ENCODE data around the gene FFAR3.

FFAR3 gene

DNA sequence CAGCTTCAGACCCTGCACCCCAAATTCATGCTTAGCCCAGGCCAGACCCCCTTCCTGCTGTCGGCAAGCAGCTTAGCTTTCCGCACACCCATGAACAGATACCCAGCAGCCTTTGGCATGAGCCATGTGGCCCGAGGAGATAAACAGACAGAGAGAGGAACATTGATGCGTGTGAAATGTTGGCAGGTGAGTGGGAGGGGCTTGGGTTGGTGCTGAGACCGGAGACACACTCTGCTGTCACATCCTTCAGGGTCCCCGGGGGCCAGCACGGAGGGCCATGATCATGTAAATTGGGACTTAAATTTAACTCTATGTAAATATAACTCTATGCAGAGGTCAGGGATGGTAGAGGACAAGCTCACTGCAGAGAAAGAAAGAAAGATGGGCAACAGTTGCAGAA is 27.8 kb upstream of the FFAR3 start:
- DNase-seq (ENCODE audit: low read depth in 4 of 4, low spot score in 1 of 4): no peak

DNA sequence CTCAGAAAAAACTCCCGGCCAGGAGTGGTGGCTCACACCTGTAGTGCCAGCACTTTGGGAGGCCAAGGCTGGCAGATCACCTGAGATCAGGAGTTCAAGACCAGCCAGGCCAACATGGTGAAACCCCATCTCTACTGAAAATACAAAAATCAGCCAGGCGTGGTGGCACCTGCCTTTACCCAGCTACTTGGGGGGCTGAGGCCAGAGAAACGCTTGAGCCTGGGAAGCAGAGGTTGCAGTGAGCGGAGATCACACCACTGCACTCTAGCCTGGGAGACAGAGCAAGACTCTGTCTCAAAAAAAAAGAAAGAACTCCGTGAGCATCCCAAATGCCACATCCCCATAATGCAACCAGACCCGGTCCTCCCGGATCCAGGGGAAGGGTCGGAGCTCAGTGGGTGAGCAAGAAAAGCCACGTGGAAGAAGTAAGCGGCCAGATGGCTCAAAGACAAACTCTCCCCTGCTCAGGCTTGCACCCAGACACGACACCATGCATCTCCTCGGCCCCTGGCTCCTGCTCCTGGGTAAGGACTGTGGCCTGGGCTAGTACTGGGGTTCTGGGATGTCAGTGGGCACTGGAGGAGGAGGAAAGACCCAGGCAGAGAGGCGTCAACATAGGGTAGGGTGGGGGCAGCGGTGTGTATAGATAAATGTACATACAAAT is 26.6 kb upstream of the FFAR3 start:
- DNase-seq (ENCODE audit: low read depth in 4 of 4, low spot score in 1 of 4): no peak

DNA sequence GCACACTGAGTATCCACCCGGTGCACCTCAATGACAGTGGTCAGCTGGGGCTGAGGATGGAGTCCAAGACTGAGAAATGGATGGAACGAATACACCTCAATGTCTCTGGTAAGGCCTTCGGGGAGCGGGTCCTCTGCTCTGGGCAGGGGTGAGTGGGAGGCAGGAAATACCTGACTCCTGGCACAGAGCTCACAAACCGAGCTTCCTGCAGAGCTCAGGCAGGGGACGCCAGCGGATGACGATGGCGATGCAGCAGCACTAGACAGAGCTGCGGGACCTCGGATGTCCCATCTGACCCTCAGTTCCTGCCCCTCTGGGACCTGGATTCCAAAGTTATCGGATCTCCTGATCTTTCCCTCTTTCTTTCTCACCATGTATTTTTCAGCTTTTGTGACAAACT is 25.4 kb upstream of the FFAR3 start:
- DNase-seq (ENCODE audit: low read depth in 4 of 4, low spot score in 1 of 4): peak in 1 of 4 experiments; percentile 9

DNA sequence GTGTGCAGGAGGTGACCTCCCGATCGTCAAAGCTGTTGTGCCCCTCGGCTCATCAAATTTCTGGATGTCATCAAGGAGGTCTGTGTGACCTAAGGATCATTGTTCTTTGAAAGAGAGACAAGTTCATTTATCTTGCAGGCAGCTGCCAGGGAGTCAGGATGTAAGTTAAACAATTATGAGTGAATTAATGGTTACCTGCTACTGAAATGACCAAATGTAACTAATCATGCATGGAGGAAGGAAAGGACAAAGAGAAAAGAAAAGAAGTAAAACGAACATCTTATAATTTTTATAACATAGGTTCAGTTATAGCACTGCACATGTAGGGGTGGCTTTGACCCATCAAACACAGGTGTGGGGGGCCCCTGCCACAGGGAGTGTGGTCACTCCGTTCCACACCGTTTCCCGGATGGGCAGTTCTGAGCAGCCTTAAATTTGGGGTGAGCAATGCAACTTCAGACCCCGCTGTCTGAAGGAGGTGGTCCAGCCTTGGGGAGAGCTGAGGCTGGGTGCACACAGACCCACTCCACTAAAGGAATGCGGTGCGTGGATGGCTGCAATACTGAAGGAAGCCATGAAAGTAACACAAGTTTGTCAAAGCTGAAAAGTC is 24.0 kb upstream of the FFAR3 start:
- DNase-seq (ENCODE audit: low read depth in 4 of 4, low spot score in 1 of 4): no peak

DNA sequence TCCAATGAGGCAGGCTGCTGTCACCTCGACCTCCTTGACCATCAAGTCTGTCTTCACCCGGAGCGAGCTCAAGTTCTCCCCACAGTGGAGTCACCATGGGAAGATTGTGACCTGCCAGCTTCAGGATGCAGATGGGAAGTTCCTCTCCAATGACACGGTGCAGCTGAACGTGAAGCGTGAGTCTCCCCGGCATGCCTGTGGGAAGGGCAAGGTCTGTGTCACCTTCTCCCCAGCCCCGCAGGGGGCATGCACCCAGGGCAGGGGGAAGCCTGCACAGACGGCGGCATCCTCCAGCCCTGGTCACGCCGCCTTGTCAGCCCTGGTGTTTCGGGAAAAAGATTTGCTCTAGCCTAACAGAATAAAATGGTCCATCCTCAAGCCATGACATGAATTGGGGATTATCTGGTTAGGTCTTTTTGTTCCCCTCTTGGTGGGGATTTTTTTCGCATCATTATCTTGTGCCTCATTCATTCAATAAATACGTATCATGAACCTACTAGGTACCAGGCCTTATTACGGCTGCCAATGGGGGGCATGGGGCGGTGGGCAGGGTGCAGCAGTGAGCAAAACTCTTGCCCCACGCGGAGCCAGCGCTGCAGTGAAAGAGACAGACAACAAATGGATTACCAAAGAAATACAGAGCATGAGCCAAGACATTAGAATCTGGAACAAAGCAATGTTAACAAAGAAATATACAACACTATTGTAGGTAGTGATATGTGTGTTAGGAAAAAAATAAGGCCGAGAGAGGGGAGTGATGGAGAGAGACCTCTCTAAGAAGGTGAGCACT is 21.9 kb upstream of the FFAR3 start:
- no peak for DNase-seq (ENCODE audit: low read depth in 4 of 4, low spot score in 1 of 4)

DNA sequence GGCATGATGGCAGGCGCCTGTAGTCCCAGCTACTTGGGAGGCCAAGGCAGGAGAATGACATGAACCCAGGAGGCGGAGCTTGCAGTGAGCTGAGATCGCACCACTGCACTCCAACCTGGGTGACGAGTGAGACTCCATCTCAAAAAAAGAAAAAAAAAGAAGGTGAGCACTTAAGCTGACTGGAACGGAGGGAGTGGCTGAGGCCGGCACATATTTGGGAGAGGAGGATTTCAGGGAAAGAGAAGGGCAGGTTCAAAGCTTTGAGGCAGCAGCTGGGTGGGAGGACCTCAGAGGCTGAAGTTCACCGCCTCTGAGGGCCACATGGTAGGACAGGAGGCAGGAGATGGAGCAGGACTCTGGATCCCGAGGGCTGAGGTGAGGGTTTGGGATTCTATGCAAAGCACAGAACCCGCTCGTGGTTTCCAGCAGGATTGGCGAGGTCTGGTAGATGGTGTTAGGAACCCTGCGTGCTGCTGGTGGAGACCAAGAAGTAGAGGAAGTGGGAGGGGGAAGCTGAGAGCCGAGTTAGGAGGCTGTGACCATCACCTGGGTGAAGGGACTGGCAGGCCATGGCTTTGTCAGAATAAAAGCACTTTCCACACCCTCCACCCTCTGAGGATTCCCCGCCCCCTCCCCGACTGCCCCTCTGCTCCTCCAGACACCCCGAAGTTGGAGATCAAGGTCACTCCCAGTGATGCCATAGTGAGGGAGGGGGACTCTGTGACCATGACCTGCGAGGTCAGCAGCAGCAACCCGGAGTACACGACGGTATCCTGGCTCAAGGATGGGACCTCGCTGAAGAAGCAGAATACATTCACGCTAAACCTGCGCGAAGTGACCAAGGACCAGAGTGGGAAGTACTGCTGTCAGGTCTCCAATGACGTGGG is 20.9 kb upstream of the FFAR3 start:
- no peak for DNase-seq (ENCODE audit: low read depth in 4 of 4, low spot score in 1 of 4)

DNA sequence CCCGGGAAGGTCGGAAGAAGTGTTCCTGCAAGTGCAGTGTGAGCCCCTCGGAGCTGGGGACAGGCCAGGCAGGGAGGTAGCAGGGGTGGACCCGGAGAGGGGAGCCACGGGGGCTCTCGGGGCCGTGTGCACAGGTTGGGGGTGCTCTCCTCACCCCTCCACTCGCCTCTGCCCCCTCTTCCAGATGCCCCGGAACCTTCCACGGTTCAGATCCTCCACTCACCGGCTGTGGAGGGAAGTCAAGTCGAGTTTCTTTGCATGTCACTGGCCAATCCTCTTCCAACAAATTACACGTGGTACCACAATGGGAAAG is 20.3 kb upstream of the FFAR3 start:
- DNase-seq (ENCODE audit: low read depth in 4 of 4, low spot score in 1 of 4): no peak

DNA sequence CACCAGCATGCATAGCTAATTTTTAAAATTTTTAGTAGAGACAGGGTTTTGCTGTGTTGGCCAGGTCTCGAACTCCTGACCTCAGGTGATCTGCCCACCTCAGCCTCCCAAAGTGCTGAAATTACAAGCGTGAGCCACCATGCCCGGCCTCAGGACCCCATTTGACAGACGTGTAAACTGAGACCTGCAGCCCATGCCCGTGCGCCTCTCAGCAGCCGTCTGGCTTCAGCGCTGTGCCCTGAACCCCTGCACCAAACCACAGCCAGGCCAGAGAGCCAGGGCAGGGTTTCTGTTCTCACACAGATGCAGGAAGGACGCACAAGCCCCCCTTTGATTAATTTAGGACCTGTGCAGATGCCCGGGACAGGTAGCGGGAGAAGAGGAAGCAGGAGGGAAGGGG is 17.8 kb upstream of the FFAR3 start:
- DNase-seq (ENCODE audit: low read depth in 4 of 4, low spot score in 1 of 4): no peak

DNA sequence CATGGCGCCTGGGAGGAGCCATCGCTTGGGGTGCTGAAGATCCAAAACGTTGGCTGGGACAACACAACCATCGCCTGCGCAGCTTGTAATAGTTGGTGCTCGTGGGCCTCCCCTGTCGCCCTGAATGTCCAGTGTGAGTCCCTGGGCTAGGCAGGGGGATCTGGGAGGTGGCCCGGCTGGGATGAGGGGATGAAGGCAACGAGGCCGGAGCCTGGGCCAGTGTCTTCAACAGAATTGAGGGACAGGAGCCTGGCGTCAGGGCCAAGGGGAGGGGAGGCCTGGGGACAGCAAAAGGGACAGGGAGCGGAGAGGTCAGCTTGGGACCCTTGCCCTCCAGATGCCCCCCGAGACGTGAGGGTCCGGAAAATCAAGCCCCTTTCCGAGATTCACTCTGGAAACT is 17.3 kb upstream of the FFAR3 start:
- DNase-seq (ENCODE audit: low read depth in 4 of 4, low spot score in 1 of 4): no peak

DNA sequence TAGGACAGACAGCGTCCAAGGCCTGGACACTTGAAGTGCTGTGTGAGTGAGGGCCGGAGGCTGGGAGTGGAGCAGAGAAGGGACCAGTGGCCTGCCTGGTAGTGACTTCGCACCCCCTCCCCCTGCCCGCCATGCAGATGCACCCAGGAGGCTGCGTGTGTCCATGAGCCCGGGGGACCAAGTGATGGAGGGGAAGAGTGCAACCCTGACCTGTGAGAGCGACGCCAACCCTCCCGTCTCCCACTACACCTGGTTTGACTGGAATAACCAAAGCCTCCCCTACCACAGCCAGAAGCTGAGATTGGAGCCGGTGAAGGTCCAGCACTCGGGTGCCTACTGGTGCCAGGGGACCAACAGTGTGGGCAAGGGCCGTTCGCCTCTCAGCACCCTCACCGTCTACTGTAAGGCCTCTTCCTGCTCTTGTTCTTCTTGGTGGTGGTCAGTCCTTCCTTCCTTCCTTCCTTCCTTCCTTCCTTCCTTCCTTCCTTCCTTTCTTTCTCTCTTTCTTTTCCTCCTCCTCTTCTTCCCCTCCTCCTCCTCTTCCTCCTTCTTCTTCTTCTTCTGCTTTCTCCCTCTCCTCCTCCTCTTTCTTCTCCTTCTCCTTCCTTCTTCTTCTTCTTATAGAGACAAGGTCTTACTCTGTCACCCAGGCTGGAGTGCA is 16.6 kb upstream of the FFAR3 start:
- DNase-seq (ENCODE audit: low read depth in 4 of 4, low spot score in 1 of 4): no peak

DNA sequence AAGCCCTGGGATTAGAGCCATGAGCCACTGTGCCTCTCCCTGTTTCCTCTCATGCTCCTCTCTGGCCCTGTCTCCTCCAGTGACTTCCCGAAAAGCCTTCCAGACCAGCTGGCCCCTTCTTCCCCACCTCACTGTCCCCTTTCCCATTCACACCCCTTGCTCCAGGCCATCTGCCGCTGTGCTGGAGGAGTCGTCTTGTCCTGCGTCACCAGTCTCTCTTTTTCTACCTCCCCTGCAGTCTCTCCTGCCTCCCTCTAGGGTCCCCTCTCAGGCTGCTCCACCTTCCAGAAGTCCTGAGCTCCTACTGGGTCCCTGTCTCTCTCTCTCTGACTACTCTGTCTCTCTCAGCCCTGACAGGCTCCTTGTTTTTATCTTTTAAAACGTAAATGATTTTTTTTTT is 15.8 kb upstream of the FFAR3 start:
- DNase-seq (ENCODE audit: low read depth in 4 of 4, low spot score in 1 of 4): no peak

DNA sequence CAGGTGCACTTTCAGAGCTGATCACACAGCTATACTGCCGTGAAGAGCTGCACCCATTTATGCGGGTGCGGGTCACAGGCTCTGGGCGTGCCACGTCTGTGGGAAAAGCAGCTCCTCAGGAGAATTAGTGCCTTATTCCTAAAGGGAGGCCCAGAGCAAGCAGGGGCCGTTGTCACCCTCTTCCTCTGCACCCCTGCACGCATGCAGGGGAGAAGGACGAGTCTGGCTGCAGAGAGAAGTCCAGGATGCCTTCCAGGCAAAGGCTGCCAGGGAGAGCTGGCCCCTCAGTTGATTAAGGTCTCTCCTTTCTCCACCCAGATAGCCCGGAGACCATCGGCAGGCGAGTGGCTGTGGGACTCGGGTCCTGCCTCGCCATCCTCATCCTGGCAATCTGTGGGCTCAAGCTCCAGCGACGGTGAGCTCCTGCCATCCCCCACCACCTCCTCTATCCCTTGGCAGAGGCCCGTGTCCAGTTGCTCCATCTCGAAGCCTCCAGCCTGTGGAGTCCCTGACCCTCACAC is 13.7 kb upstream of the FFAR3 start:
- no peak for DNase-seq (ENCODE audit: low read depth in 4 of 4, low spot score in 1 of 4)

DNA sequence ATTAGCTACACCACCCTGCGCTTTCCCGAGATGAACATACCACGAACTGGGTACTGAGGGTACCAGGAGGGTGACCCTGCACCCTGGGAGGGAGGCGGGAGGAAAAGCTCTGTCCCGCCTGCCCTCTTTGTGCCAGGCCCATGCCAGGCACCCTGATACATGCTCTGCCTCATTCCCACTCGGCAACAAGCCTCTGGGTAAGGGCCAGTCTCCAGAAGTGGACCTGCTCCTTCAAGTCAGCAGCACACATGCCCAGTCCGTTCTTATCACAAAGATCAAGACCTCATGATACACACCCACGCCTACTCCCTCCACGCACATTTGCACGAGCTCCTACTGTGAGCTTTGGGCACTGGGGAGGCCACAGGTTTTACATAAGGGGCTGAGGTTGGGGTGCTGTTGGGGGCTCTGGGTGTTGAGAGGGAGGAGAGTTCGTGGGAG is 12.6 kb upstream of the FFAR3 start:
- DNase-seq (ENCODE audit: low read depth in 4 of 4, low spot score in 1 of 4): no peak

DNA sequence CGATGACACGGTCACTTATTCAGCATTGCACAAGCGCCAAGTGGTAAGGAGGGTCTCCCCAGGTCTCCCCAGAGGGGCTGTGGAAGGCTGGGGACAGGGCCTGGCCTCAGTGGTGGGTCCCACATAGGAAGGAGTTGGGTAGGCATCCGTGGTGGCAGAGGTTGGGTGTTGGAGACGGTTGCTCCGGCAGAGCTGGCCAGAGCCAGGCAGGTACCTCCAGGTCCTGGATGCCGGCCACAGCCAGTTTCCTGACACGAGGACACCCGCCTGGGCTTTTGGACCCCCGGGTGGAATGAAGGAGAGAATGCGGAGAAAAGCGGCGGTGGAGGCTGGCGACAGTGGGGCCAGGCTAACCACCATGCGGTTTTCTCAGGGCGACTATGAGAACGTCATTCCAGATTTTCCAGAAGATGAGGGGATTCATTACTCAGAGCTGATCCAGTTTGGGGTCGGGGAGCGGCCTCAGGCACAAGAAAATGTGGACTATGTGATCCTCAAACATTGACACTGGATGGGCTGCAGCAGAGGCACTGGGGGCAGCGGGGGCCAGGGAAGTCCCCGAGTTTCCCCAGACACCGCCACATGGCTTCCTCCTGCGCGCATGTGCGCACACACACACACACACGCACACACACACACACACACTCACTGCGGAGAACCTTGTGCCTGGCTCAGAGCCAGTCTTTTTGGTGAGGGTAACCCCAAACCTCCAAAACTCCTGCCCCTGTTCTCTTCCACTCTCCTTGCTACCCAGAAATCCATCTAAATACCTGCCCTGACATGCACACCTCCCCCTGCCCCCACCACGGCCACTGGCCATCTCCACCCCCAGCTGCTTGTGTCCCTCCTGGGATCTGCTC is 11.8 kb upstream of the FFAR3 start:
- DNase-seq (ENCODE audit: low read depth in 4 of 4, low spot score in 1 of 4): peak in 3 of 4 experiments; percentile 40 to 69 (median 42)

DNA sequence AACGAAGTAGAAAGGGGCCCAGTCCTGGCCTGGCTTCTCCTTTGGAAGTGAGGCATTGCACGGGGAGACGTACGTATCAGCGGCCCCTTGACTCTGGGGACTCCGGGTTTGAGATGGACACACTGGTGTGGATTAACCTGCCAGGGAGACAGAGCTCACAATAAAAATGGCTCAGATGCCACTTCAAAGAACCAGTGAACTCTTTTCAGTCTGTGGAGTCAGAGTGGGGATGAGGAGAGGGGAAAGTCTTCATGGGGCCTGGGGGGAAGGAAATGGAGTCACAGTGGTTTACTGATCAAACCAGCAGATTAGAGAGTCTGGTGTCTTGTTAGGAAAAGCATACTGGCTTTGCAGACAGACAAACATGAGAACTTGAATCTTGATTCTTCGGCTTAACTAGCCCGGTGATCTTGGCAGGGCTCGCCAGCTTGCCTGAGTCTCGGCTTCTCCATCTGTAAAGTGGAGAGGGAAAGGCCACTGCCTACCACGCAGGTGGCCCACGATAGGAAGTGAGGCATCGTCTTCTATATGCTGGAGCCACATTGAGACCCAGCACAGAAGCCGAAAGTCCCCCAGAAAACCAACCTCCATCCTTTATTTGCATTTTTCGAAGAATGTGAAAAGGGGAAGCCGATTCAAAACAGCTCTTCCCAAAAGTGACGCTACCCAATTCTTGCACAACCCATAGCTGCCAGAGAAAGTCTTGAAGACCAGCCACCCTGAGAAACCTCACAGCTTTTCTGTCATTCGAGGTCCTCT is 10.9 kb upstream of the FFAR3 start, which contains the start of gene FFAR1:
TSS of gene FFAR1 (plus strand) at position 732 of the 759 bp plus-strand sequence. CDS start 3,650 bp downstream, outside the sequence.
- DNase-seq (ENCODE audit: low read depth in 4 of 4, low spot score in 1 of 4): peak in 3 of 4 experiments; percentile 25 to 61 (median 33)

DNA sequence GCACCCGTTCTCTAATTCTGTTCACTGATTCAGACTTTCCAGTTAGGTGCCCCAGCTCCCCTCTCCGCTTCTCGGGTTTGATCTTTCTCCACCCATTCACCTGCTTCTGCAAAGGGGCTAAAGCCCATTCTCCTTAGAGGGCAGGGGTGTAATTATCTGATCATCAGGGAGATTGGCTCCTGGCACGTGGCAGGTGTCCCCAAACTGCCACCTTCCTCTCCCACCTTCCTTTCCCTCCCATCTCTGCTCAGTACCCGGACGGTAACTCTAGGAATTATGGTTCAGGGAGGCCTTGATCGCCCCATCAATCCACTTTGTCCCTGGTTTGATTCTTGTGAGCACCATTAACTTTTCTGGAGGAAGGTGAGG is 10.3 kb upstream of the FFAR3 start:
- no peak for DNase-seq (ENCODE audit: low read depth in 4 of 4, low spot score in 1 of 4)

DNA sequence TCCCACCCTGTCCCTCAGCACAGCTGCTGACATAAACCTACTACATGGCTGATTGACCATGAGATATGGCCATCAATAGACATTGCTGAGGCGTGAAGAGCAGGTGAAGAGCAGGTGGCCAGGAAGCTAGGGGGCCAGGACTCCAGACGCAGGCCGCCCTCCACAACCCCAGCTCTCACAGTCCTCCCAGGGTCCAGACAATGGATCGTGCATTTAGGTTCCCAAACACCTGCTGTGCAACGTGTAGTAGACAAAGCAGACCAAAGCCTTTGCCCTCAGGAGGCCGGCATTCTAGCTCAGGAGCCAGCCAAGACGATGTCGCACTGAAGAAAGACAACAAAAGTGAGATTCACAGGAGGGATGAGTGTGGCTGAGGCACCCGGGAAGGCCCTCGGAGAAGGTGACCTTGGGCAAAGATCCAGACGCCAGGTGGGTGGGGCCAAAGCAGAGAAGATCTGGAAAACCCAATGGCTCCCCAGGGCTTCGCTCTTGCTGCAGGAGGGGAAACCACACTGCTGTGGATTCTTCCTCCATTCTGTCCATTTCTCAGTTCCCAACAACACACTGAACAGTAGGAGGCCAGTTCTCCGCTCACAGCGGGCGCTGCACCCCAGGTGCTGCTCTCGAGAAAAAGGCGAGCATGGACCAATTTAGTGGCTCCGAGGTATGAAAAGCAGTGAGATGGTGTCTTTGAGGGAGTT is 9.2 kb upstream of the FFAR3 start:
- DNase-seq (ENCODE audit: low read depth in 4 of 4, low spot score in 1 of 4): no peak

Data from stimulated activated CD4-positive, alpha-beta T cell treated with anti-CD3 and anti-CD28 coated beads, Interleukin-1b, Interleukin-23, amount 100 ng/mL, for 24 hours (primary cell).